Cardiac muscle cell (in vitro differentiated cells and primary cell): Measurements from ENCODE around the gene ITGB8. TPM values are rescaled to one million over a fixed set of nuclear protein-coding genes. Genes with fewer than 3 reads are reported as not detected.

ENCODE experiments used
- DNase-seq, 2 donors: peaks; one replicate each; pipeline versions ENCODE4 v3.0.0 to v3.0.0-alpha.2; 2010 to 2017; ENCODE audit warnings: low read depth in 1 of 2, low spot score in 1 of 2
- H3K27ac ChIP-seq: fragments of 200-600 bp; sonication (generic); 2 replicates; pipeline ENCODE4 v1.5.1; 2016
- H3K27me3 ChIP-seq: fragments of 200-600 bp; sonication (generic); 2 replicates; pipeline ENCODE4 v1.6.0; 2016; ENCODE audit warnings: control low read depth
- H3K36me3 ChIP-seq: fragments of 200-600 bp; sonication (generic); 2 replicates; pipeline ENCODE4 v1.5.1; 2016; ENCODE audit warnings: control low read depth
- H3K4me1 ChIP-seq: fragments of 200-600 bp; sonication (generic); 2 replicates; pipeline ENCODE4 v1.8.1; 2017; ENCODE audit warnings: low read depth, mild to moderate bottlenecking, mixed run types
- H3K4me3 ChIP-seq: fragments of 200-600 bp; sonication (generic); 2 replicates; pipeline ENCODE4 v1.5.1; 2016; ENCODE audit warnings: mild to moderate bottlenecking
- H3K9me3 ChIP-seq: fragments of 200-600 bp; sonication (generic); 2 replicates; pipeline ENCODE4 v1.5.1; 2017; ENCODE audit warnings: low read depth, mild to moderate bottlenecking, control low read depth
- CTCF ChIP-seq: IDR thresholded peaks from 2 replicates; pipeline ENCODE4 v1.5.1; 2012; ENCODE audit warnings: low read depth, mild to moderate bottlenecking, low read length
- polyA plus RNA-seq: library from polyadenylated mRNA; unstranded; fragments of >200 nt; fragmentation: Nextera tagmentation; extraction: Ambion mirVana; gene quantifications from 2 replicates; pipeline ENCODE4 v1.2.1, GENCODE V29; 2016
- total RNA-seq: library from RNA; depleted of rRNA; stranded (reverse); fragments of >200 nt; gene quantifications from 2 replicates; pipeline ENCODE4 v1.2.3, GENCODE V29; 2016

The ITGB8 gene
- total and polyA plus RNA-seq, 2 experiments from 2014 or later: 0.34 to 2.0 TPM

- Histone ChIP-seq H3K27me3 (no peaks in the 10 kb centered on the region), H3K36me3 (no peaks in the 10 kb centered on the region), H3K4me3 (no peak overlapping the region), H3K27ac (no peak overlapping the region), H3K9me3 (no peaks in the 10 kb centered on the region), H3K4me1 (no peaks in the 10 kb centered on the region)
- no peak for TF ChIP-seq CTCF
- DNase-seq: no peak
Measured at GRCh38 chr7:20364571-20365196, 34.0 kb downstream of the ITGB8 start.

GRCh38 chr7:20365486-20365885 lies 34.8 kb downstream of the ITGB8 start:
- H3K27ac ChIP-seq: no peak overlapping the region
- no peak for TF ChIP-seq CTCF
- no peaks in the 10 kb centered on the region for H3K27me3 ChIP-seq
- peak; percentile 44 to 46 for DNase-seq
- H3K36me3 ChIP-seq: no peaks in the 10 kb centered on the region
- H3K4me1 ChIP-seq: no peaks in the 10 kb centered on the region
- no peak overlapping the region for H3K4me3 ChIP-seq
- no peaks in the 10 kb centered on the region for H3K9me3 ChIP-seq

- Histone ChIP-seq H3K9me3 (no peaks in the 10 kb centered on the region), H3K27ac (no peak overlapping the region), H3K27me3 (no peaks in the 10 kb centered on the region), H3K4me3 (no peak overlapping the region), H3K4me1 (no peaks in the 10 kb centered on the region), H3K36me3 (no peaks in the 10 kb centered on the region)
- no peak for DNase-seq
- no peak for TF ChIP-seq CTCF
Measured at GRCh38 chr7:20374399-20374798, 43.7 kb downstream of the ITGB8 start.

GRCh38 chr7:20376796-20377195 lies 46.1 kb downstream of the ITGB8 start:
- no peak for DNase-seq
- no peaks in the 10 kb centered on the region for H3K27me3 ChIP-seq

GRCh38 chr7:20381406-20382034 lies 50.8 kb downstream of the ITGB8 start:
- H3K27ac ChIP-seq: no peak overlapping the region
- H3K27me3 ChIP-seq: no peaks in the 10 kb centered on the region
- DNase-seq: no peak
- no peak for TF ChIP-seq CTCF
- no peaks in the 10 kb centered on the region for H3K36me3 ChIP-seq
- H3K4me3 ChIP-seq: no peak overlapping the region
- H3K9me3 ChIP-seq: no peaks in the 10 kb centered on the region
- no peaks in the 10 kb centered on the region for H3K4me1 ChIP-seq

More at GRCh38 chr7:20376796-20377195, 46.1 kb downstream of the ITGB8 start:
- no peak overlapping the region for H3K27ac ChIP-seq
- no peaks in the 10 kb centered on the region for H3K9me3 ChIP-seq
- TF ChIP-seq CTCF: no peak
- no peak overlapping the region for H3K4me3 ChIP-seq
- H3K36me3 ChIP-seq: no peaks in the 10 kb centered on the region
- no peaks in the 10 kb centered on the region for H3K4me1 ChIP-seq
